ENCODE data around the gene NEK6.

NEK6 gene

GRCh38 chr9:124267271-124267807, 9.6 kb downstream of the NEK6 start:
- no peak overlapping the region for H3K27ac ChIP-seq

GRCh38 chr9:124268248-124268647, 10.5 kb downstream of the NEK6 start:
- H3K27ac ChIP-seq, result no peak overlapping the region
- H3K79me2 ChIP-seq (ENCODE audit: insufficient read depth, low read depth), result no peaks in the 10 kb centered on the region
- no peaks in the 10 kb centered on the region for H3K4me1 ChIP-seq (ENCODE audit: low read depth, poor library complexity, severe bottlenecking)

More at GRCh38 chr9:124267271-124267807, 9.6 kb downstream of the NEK6 start:
- Histone ChIP-seq H3K4me3 (IDR thresholded peaks at IDR 0.05; ENCODE audit: insufficient read depth, low read depth, low read length) (no peak overlapping the region), H3K9ac (no peak overlapping the region), H4K20me1 (ENCODE audit: insufficient read depth) (no peaks in the 10 kb centered on the region), H3K4me1 (ENCODE audit: low read depth, poor library complexity, severe bottlenecking) (no peaks in the 10 kb centered on the region), H2AFZ (ENCODE audit: low read depth) (no peak overlapping the region), H3K27me3 (ENCODE audit: insufficient read depth, low read depth) (no peaks in the 10 kb centered on the region), H3K4me2 (no peak overlapping the region), H3K79me2 (ENCODE audit: insufficient read depth, low read depth) (no peaks in the 10 kb centered on the region), H3K36me3 (ENCODE audit: insufficient read depth) (no peaks in the 10 kb centered on the region)
- TF ChIP-seq CTCF (conservative IDR thresholded peaks at IDR 0.05; ENCODE audit: low read depth, low read length), result no peak

GRCh38 chr9:124268661-124269060, 10.9 kb downstream of the NEK6 start:
- Histone ChIP-seq H3K9ac (no peak overlapping the region), H3K4me1 (ENCODE audit: low read depth, poor library complexity, severe bottlenecking) (no peaks in the 10 kb centered on the region), H2AFZ (ENCODE audit: low read depth) (no peak overlapping the region), H3K36me3 (ENCODE audit: insufficient read depth) (no peaks in the 10 kb centered on the region), H3K4me2 (no peak overlapping the region), H3K4me3 (IDR thresholded peaks at IDR 0.05; ENCODE audit: insufficient read depth, low read depth, low read length) (no peak overlapping the region), H3K79me2 (ENCODE audit: insufficient read depth, low read depth) (no peaks in the 10 kb centered on the region), H3K27ac (no peak overlapping the region), H4K20me1 (ENCODE audit: insufficient read depth) (no peaks in the 10 kb centered on the region), H3K27me3 (ENCODE audit: insufficient read depth, low read depth) (no peaks in the 10 kb centered on the region)
- no peak for TF ChIP-seq CTCF (conservative IDR thresholded peaks at IDR 0.05; ENCODE audit: low read depth, low read length)

More at GRCh38 chr9:124268248-124268647, 10.5 kb downstream of the NEK6 start:
- Histone ChIP-seq H3K27me3 (ENCODE audit: insufficient read depth, low read depth) (no peaks in the 10 kb centered on the region), H3K4me3 (IDR thresholded peaks at IDR 0.05; ENCODE audit: insufficient read depth, low read depth, low read length) (no peak overlapping the region), H4K20me1 (ENCODE audit: insufficient read depth) (no peaks in the 10 kb centered on the region), H3K36me3 (ENCODE audit: insufficient read depth) (no peaks in the 10 kb centered on the region), H3K4me2 (no peak overlapping the region), H3K9ac (no peak overlapping the region), H2AFZ (ENCODE audit: low read depth) (no peak overlapping the region)
- no peak for TF ChIP-seq CTCF (conservative IDR thresholded peaks at IDR 0.05; ENCODE audit: low read depth, low read length)

GRCh38 chr9:124269556-124269955, 11.8 kb downstream of the NEK6 start:
- Histone ChIP-seq H3K9ac (no peak overlapping the region), H4K20me1 (ENCODE audit: insufficient read depth) (no peaks in the 10 kb centered on the region), H3K79me2 (ENCODE audit: insufficient read depth, low read depth) (no peaks in the 10 kb centered on the region), H3K4me3 (IDR thresholded peaks at IDR 0.05; ENCODE audit: insufficient read depth, low read depth, low read length) (no peak overlapping the region), H3K27ac (no peak overlapping the region), H3K36me3 (ENCODE audit: insufficient read depth) (no peaks in the 10 kb centered on the region), H3K4me2 (no peak overlapping the region), H3K4me1 (ENCODE audit: low read depth, poor library complexity, severe bottlenecking) (no peaks in the 10 kb centered on the region), H2AFZ (ENCODE audit: low read depth) (no peak overlapping the region), H3K27me3 (ENCODE audit: insufficient read depth, low read depth) (no peaks in the 10 kb centered on the region)
- no peak for TF ChIP-seq CTCF (conservative IDR thresholded peaks at IDR 0.05; ENCODE audit: low read depth, low read length)

Measured in KMS-11 (cell line).